Mesodermal cell (in vitro differentiated cells): ENCODE measurements around the gene FKBP2.

Experiments
- H3K27ac ChIP-seq: 2 replicates; pipeline ENCODE4 v1.7.0; 2013; ENCODE audit warnings: mild to moderate bottlenecking, low read depth, low read length, moderate library complexity; ENCODE audit not compliant: severe bottlenecking
- H3K36me3 ChIP-seq: 2 replicates; pipeline ENCODE4 v1.7.1; 2013; ENCODE audit warnings: mild to moderate bottlenecking, low read length, moderate library complexity; ENCODE audit not compliant: control insufficient read depth, insufficient read depth
- H3K4me1 ChIP-seq: one replicate; pipeline ENCODE4 v1.7.1; 2013; ENCODE audit warnings: mild to moderate bottlenecking, low read length; ENCODE audit not compliant: insufficient read depth, control insufficient read depth, poor library complexity, severe bottlenecking
- H3K4me3 ChIP-seq: 2 replicates; pipeline ENCODE4 v1.7.0; 2013; ENCODE audit warnings: low read length, control low read depth, mild to moderate bottlenecking; ENCODE audit not compliant: insufficient read depth, poor library complexity, severe bottlenecking; ENCODE audit errors: extremely low read depth
- H3K9me3 ChIP-seq: 2 replicates; pipeline ENCODE4 v1.7.1; 2013; ENCODE audit warnings: mild to moderate bottlenecking, low read length, moderate library complexity; ENCODE audit not compliant: control insufficient read depth
- WGBS, 2 experiments: methylation state at CpG; one replicate each; pipeline ENCODE4 v1.1.5; 2013; ENCODE audit warnings: missing lambda C conversion rate in 2 of 2; ENCODE audit not compliant: insufficient coverage in 2 of 2; 5-methylcytosine and 5-hydroxymethylcytosine counted together

Gene FKBP2

DNA sequence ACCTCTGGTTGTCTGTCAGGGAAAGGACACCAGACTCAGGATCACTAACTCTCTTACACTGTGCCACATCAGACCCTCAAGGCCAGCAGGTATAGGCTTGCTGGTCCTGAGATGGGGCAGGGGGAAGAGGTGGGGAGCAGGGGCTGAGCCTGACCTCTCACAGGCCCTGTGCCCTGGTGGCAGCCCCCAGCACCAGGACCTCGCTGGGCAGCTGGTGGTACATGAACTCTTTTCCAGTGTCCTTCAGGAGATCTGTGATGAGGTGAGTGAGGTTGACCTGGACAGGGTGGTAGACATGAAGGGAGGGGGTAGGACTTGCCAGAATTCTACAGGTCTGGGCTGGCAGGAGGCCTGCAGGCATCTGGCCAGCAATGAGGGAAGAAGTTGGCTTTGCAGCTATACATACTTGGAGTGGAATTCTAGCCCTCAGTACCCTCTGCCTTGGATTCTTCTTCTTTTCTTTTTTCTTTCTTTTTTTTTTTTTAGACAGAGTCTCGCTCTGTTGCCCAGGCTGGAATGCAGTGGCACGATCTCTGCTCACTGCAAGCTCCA, 13.4 kb upstream of the FKBP2 start:
- H3K27ac ChIP-seq = no peak overlapping the region
- no peak overlapping the region for H3K4me3 ChIP-seq
- no peaks in the 10 kb centered on the region for H3K9me3 ChIP-seq
- peaks cover 11% of the 10 kb centered on the region for H3K4me1 ChIP-seq
- WGBS, 2 experiments = 88% methylated on average over 1 of the region's 3 CpGs; no CpG with 5 or more reads in 1 of the 2 experiments
- peaks cover 18% of the 10 kb centered on the region for H3K36me3 ChIP-seq

DNA sequence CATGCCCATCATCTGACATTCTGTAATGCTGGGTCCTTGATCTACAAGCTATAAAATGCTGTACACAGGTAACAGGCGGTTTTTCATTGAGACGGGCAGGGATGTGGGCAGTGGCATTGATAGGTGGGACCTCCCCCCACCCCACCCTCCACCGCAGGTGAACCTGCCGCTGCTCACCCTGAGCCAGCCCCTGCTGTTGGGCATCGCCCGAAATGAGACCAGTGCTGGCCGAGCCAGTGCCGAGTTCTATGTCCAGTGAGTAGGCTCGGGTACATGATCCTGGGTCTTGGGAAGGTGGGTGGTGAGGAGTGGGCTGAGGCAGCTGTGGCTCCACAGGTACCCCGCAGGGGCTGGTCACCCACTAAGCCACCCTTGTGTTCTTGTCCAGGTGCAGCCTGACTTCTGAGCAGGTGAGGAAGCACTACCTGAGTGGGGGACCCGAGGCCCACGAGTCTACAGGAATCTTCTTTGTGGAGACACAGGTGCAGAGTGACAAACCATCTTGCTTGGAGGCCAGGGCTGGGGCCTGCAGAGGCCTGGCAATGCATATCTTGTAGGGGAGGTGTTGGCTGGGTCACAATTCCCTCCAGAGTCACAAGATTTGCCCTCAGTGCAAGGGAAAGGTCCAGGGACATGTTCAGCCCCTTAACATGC, 11.7 kb upstream of the FKBP2 start:
- peaks cover 7% of the 10 kb centered on the region for H3K36me3 ChIP-seq
- no peak overlapping the region for H3K27ac ChIP-seq
- H3K9me3 ChIP-seq = no peaks in the 10 kb centered on the region
- peaks cover 11% of the 10 kb centered on the region for H3K4me1 ChIP-seq
- 98% methylated on average over 9 to 10 of the region's 12 CpGs for WGBS, 2 experiments
- no peak overlapping the region for H3K4me3 ChIP-seq

DNA sequence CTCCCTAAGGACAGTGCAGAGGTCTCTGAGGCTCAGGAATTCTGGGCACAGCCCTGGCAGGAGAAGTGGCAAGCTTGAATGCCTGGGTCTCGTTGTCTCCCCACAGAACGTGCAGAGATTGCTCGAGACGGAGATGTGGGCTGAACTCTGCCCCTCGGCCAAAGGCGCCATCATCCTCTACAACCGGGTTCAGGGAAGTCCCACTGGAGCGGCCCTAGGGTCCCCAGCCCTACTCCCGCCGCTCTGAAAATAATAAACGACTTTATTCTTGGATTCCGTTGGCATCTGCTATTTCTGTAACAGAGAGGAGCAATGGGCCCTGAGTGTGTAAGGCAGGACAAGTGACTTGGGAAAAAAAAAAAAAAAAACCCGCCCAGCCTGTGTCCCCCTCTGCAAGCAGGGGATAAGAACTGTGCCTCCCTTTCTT, 11.1 kb upstream of the FKBP2 start:
- 66 to 70% methylated on average over 13 of the region's 13 CpGs for WGBS, 2 experiments
- Histone ChIP-seq H3K36me3 (peaks cover 2% of the 10 kb centered on the region), H3K4me1 (peaks cover 11% of the 10 kb centered on the region), H3K27ac (peak overlapping the region; percentile 17), H3K9me3 (no peaks in the 10 kb centered on the region), H3K4me3 (peak overlapping the region; percentile 54)

DNA sequence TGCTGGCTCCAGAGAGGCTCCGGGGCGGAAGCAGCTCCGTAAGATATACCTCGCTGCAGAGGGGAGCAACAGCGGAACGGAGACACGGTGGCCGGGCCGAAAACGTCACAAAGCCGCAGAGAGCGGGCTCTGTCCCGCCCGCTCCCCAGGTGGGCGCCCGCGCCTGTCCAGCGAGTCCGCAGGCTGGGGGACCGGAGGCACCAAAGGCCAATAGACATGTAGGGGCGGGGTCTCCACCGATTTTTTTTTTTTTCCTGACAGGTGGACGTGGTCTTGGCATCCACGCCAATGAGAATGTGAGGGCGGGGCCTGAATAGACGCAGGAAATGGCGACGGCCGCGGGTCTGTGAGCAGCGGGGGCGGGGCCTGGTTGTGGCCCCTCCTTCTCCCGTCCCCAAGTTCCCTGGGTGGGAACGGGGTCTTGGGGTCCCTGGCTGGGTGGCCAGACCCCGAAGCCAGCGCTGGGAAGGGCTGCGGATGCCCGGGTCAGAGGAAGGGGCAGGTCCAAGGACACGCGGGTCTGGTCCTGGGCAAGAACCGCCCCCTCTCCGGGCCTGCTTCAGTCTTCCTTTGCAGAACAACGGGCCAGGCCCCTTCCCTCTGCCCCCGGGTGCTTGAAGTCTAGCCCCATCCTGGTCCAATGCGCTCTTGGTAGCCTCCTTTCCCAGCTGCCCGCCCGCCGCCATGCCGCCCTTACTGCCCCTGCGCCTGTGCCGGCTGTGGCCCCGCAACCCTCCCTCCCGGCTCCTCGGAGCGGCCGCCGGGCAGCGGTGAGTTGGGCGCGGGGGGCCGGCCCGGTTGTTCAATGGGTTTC, 10.5 kb upstream of the FKBP2 start, which contains the start of gene DNAJC4:
DNAJC4 (plus strand) TSS at position 378 of the 814 bp plus-strand sequence; CDS start at position 685, 307 bp downstream.
- H3K27ac ChIP-seq = peak within 1 kb of the TSS; percentile 17
- H3K4me3 ChIP-seq = peak within 1 kb of the TSS; percentile 54
- H3K36me3 ChIP-seq = peaks cover 2% of the 10 kb centered on the region
- no peaks in the 10 kb centered on the region for H3K9me3 ChIP-seq
- WGBS, 2 experiments = 1% methylated on average over 60 to 61 of the region's 62 CpGs
- H3K4me1 ChIP-seq = peaks cover 7% of the 10 kb centered on the region

DNA sequence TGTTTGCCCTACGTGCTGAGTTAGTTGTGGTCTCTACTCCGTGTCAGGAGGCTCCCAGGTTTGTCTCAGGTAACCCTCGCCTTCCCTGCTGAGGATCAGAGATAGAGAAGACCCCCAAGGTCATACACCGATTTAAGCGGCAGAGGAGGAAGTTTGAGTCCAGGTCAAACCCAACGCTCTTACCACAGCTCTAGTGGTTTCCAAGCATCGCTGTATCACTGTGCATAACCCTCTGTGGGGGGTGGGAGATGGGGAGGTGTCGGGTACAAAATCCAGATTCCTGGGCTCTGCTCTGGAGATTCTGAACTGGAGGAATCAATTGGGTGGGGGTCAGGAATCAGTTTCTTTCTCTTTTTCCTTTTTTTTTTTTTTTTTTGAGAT, 9.9 kb upstream of the FKBP2 start:
- H3K36me3 ChIP-seq = peaks cover 2% of the 10 kb centered on the region
- H3K9me3 ChIP-seq = no peaks in the 10 kb centered on the region
- peaks cover 5% of the 10 kb centered on the region for H3K4me1 ChIP-seq
- H3K4me3 ChIP-seq = peak overlapping the region; percentile 54
- no peak overlapping the region for H3K27ac ChIP-seq
- WGBS, 2 experiments = 17% methylated on average over 7 of the region's 8 CpGs; no CpG with 5 or more reads in 1 of the 2 experiments

DNA sequence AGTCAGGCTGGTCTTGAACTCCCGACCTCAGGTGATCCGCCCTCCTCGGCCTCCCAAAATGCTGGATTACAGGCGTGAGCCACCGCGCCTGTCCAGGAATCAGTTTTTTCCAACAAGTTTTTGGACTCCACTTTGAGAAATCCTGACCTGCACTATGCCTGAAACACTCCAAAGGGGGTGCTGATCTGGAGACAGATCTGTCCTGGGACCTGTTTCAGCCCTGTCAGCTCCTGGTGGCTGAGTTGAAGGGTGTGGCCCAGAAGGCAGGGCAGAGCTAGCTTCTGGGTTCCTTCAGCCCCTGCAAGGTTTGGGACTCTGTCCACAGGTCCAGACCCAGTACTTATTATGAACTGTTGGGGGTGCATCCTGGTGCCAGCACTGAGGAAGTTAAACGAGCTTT, 9.3 kb upstream of the FKBP2 start:
- H3K36me3 ChIP-seq = peaks cover 2% of the 10 kb centered on the region
- no peak overlapping the region for H3K27ac ChIP-seq
- no peaks in the 10 kb centered on the region for H3K9me3 ChIP-seq
- peaks cover 5% of the 10 kb centered on the region for H3K4me1 ChIP-seq
- H3K4me3 ChIP-seq = no peak overlapping the region
- 88 to 94% methylated on average over 6 to 7 of the region's 7 CpGs for WGBS, 2 experiments

DNA sequence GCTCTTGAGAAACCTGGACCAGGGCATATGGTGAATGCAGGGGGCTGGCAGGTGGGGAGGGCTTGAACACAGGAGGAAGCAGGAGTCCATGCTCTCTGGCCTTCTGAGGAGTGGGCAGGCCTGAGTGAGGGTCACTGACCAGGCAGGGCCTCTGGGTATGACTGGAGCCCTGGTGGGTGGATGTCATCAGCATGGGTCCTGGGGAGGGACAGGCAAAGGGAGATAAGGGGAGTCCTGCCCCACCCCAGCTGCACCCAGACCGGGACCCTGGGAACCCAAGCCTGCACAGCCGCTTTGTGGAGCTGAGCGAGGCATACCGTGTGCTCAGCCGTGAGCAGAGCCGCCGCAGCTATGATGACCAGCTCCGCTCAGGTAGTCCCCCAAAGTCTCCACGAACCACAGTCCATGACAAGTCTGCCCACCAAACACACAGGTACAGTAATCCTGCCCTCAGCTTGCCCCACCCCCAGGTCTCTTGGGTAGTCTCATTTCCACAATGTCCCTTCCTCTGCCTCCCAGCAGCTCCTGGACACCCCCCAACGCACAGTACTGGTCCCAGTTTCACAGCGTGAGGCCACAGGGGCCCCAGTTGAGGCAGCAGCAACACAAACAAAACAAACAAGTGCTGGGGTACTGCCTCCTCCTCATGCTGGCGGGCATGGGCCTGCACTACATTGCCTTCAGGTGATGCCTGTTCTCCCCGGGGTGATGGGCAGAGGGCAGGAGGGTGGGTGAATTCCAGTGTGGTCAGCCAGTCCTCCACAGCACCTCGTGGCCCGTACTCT, 8.5 kb upstream of the FKBP2 start:
- Histone ChIP-seq H3K4me1 (no peaks in the 10 kb centered on the region), H3K4me3 (no peak overlapping the region), H3K36me3 (peaks cover 5% of the 10 kb centered on the region), H3K9me3 (no peaks in the 10 kb centered on the region), H3K27ac (no peak overlapping the region)
- WGBS, 2 experiments = 96% methylated on average over 13 to 15 of the region's 15 CpGs

DNA sequence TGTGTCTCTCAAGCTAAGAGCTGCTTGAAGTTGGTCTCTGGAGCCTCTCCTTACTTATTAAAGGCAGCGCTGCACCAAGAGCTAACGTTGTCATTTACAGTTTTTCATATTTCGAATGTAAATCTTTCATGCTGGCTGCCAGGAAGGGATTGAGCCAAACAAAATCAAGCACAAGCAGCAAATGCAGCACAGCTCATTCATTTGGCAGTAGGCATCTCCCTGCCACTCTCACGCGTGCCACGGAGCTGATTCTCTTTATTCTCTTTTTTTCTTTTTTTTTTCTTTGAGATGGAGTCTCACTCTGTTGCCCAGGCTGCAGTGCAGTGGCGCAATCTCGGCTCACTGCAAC, 8.0 kb upstream of the FKBP2 start:
- Histone ChIP-seq H3K4me1 (no peaks in the 10 kb centered on the region), H3K9me3 (no peaks in the 10 kb centered on the region), H3K36me3 (peaks cover 11% of the 10 kb centered on the region), H3K27ac (no peak overlapping the region), H3K4me3 (no peak overlapping the region)
- WGBS, 2 experiments = 95 to 97% methylated on average over 8 of the region's 8 CpGs

DNA sequence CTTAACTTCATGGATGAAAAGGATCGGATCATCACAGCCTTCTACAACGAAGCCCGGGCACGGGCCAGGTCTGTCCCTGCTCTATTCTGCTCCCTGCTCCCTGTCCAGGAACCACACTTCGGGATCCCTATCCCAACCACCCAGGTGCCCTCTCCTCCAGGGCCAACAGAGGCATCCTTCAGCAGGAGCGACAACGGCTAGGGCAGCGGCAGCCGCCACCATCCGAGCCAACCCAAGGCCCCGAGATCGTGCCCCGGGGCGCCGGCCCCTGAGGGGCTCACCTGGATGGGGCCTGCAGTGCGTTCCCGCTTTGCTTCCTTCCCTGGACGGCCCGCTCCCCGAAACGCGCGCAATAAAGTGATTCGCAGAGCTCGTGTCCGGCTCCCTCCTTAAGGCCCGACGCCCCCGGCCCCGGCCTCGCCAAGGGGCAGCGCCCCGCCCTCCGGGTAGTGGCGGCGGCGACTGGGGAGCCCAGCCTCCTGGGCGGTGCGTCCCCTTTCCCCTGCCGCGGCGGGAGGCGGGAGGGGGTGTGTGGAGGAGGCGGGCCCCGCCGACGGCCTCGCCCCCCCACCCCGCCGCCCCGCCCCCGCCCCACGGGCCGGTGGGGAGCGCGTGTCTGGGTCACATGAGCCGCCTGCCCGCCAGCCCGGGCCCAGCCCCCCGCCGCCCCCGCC, 6.8 kb upstream of the FKBP2 start, which contains the start of gene VEGFB:
VEGFB (plus strand) TSS at position 672 of the 674 bp plus-strand sequence. CDS start 250 bp downstream, outside the sequence.
- 2 to 4% methylated on average over 26 to 41 of the region's 62 CpGs for WGBS, 2 experiments
- H3K4me3 ChIP-seq = peak within 1 kb of the TSS; percentile 52
- H3K9me3 ChIP-seq = no peaks in the 10 kb centered on the region
- peaks cover 18% of the 10 kb centered on the region for H3K36me3 ChIP-seq
- H3K4me1 ChIP-seq = no peaks in the 10 kb centered on the region
- no peak within 1 kb of the TSS for H3K27ac ChIP-seq
